NCI-H774 (cell line): ENCODE results near the gene MEAF6.
A peak's percentile ranks its signal among the peaks of the same experiment; 100 is the strongest.
"Not testable (repeated sequence)": the region's sequence is repeated elsewhere in the genome, so short reads cannot be mapped to it uniquely, and the experiment has no call there.

Source experiments
- DNase-seq: peaks from one replicate; lab custom pipeline; 2025; lab: John Stamatoyannopoulos, UW

MEAF6 gene

DNA sequence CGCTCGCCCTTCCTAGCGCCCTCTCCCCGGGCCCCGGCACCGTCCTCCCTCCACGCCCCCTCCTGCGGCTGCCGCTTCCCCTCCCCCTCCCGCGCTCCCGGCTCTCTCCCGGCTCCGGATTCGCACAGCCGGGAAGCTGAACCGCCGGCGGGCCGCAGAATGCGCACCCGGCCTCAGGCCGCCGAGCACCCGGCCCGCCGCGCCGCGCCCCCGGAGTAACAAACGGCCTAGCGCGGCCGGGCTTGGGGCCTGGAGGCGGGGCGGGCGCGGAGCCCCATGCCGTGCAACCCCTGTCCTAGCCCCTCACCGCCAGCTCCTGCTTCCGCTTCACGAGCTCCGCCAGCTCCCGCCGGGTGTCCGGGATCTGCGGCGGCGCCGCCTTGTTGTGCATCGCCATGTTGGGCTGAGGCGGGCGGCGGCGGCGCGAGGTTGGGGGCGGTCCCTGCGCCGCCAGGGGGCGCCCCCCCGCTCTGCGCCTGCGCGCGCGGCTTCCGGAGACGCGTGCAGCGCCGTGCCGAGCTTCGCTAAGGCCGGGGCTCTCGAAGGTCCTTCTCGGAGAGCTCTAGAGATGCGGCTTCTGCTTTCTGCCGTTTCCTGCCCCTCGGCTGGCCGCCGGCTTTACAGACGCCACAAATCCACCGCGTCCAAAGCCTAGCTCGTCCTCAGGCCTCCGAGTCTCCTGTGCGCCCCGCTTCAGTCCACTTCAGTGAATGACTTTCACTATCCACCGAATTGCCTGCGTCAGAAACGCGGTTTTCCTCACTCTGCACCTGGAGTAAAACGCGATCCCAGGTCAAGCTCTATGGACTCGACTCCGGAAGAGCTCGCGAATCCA lies at the start of gene MEAF6:
Gene MEAF6, minus strand, starts transcription at position 417 of the 835 bp plus-strand sequence. Its CDS starts 20 bp downstream, at position 397.
- peak; percentile 94 for DNase-seq

DNA sequence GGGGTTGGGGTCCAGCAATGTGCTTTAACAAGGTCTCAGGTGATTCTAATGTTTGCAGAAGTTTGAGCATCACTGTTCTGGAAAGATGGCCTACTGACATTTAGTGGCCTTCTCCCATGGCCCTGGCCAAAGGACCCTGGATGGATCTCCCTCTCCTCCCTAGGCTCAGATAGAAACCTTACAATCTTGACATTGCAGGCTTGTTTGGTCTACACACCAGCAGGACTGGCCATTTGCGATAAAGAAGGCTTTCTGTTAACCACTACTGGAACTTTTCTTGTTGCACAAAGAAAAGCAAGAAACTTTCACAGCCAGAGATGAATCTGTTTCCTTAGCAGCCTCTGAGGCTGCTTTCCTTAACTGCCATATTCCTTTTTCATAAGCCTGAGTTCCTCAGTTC lies 48.4 kb upstream of the MEAF6 start:
- DNase-seq: no peak

DNA sequence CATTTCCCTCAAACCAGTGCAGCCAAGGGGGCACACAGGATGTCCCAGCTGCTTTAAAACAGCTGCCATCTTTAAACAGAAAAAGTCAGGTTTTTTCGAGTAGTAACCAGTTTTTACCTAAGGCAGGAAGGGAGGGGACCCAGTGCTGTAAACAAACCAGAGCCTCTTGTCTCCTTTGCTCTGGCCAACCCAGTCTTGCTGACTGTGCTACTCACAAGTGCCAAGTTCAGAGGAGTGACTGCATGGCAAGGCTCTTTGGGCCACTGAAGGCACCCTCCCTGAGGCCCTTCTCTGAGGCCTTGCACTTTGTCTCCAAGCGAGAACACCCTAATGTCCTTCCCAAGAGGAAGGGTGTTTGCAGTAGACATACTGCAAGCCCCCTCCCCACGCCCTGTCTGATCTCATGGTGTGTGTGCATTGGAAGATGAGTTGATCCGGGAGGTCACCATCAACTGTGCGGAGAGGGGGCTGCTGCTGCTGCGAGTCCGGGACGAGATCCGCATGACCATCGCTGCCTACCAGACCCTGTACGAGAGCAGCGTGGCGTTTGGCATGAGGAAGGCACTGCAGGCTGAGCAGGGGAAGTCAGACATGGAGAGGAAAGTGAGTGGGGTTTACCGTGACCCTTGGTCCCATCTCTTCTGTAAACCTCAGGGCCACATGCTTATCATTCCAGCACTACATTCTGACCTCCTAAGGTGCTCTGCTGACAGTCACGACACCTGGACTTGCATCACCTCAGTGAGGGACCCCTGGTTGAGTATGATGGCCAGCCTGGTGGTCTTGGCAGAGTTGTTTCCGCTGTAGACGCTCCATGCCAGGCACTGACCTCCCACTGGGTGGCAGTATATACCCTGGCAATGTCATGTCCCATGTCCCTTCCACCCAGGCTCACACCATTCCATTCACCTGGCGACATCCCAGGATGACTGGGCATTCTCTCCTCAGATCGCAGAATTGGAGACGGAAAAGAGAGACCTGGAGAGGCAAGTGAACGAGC lies 46.9 kb upstream of the MEAF6 start:
- no peak for DNase-seq

DNA sequence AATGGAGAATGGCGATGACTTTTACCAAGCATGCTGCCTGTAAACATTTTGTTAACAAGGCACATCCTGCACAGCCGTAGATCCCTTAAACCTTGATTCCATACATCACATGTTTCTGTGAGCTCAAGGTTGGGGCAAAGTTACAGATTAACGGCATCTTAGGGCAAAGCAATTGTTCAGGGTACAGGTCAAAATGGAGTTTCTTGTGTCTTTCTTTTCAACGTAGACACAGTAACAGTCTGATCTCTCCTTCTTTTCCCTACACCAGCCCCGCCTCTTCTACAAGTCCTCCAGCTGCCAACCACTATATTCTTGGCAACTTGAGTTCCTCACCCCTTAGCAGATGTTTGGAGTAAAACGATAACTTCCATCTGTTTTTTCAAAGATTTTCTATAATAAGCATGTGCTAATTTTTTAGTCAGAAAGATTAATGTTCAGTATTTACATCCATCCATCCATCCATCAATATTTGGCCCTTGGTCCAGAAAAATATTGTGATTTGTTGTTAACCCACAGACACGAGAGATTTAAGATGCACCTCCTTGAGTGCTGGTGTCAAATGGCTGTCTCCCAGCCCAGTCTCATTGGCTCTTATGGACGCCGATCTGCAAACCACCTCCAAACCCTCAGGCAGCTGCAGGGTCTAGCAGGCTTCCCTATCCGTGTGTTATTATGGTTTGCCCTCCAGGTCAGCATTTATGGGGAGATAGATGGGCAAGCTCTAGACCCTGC lies 46.0 kb upstream of the MEAF6 start:
- DNase-seq: no peak

DNA sequence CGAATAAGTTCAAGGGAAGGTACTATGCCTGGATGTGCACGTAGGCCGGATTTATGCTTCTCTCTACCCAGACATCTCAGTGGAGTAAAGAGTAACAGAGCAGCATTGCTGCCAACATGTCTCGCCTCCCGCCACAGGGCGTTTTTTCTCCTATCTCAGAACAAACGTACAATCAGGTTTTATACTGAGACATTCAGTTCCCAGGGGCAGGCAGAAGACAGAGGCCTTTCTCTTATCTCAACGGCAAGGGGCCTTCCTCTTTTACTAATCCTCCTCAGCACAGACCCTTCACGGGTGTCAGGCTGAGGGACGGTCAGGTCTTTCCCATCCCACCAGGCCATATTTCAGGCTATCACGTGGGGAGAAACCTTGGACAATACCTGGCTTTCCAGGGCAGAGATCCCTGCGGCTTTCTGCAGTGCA lies 45.4 kb upstream of the MEAF6 start:
- DNase-seq: not testable (repeated sequence)

DNA sequence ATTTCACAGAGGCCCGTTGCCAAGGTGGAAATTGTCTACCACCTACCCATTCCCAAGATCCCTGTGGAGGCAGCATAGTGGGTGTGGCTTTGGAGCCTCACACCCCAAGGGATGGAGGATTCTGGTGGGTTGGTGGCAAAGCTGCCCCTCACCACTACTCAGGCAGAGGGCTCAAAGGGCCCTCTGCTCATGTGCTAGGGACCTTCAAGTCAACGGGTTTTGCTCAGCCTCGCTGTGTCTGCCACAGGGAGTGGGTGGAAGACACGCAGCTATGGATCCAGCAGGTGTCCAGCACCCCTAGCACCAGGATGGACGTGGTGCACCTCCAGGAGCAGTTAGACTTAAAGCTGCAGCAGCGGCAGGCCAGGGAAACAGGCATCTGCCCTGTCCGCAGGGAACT lies 44.5 kb upstream of the MEAF6 start:
- no peak for DNase-seq

DNA sequence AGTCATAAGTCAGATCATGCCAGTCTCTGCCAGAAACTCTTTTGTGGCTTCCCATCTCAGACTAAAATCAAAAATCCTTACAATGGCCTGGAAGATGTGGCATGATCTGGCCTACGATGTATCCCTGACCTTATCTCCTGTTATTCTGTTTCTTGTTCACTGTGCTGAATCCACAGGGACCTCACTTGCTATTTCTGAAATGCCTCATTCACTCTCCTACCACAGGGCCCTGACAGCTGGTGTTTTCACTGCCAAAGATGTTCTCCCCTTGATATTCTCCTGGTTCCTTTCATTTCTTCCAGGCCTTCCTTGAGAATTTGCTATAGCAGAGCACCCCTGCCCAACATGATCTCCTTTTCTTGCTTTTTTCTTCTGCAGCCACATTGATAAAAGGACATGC lies 43.8 kb upstream of the MEAF6 start:
- DNase-seq: no peak

DNA sequence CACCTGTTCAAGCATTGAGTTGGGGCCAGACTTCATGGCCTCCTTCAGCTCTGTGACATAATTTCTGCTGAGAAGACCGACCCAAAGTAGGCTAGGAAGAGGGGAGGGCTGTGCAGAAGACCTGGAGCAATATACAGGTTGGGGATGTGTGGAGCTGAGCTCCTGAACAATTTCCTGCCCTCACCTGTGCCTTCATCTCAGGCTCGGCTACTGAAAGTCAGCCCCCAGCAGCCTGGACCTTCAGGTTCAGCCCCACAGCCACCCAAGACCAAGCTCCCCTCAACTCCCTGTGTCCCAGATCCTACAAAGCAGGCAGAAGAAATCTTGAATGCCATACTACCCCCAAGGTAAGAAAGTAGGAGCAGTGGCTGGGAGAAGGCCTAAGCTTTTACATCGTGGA lies 42.8 kb upstream of the MEAF6 start:
- DNase-seq: no peak

DNA sequence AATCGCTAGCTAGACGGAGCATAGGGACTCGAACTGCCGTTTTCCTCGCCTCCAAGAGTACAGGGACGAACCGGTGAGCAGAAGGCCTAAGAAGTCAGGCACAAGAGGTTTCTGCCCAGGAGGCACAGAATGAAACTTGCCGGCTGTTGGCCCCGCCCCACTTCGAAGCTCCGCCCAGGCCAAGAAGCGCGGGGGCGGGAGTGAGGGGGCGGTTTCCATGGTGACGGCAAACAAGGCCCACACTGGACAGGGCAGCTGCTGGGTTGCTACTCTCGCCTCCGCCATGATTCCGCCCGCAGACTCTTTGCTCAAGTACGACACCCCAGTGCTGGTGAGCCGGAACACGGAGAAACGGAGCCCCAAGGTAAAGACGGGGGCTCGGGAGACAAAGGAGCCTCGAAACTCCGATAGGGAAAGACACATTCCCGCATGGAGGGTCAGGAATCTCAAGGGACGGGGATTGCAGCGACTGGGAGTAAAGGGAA lies 42.2 kb upstream of the MEAF6 start, which contains the start of gene DNALI1:
Gene DNALI1, plus strand, starts transcription at position 229 of the 485 bp plus-strand sequence. Its CDS starts 55 bp downstream, at position 284.
- peak; percentile 98 for DNase-seq

DNA sequence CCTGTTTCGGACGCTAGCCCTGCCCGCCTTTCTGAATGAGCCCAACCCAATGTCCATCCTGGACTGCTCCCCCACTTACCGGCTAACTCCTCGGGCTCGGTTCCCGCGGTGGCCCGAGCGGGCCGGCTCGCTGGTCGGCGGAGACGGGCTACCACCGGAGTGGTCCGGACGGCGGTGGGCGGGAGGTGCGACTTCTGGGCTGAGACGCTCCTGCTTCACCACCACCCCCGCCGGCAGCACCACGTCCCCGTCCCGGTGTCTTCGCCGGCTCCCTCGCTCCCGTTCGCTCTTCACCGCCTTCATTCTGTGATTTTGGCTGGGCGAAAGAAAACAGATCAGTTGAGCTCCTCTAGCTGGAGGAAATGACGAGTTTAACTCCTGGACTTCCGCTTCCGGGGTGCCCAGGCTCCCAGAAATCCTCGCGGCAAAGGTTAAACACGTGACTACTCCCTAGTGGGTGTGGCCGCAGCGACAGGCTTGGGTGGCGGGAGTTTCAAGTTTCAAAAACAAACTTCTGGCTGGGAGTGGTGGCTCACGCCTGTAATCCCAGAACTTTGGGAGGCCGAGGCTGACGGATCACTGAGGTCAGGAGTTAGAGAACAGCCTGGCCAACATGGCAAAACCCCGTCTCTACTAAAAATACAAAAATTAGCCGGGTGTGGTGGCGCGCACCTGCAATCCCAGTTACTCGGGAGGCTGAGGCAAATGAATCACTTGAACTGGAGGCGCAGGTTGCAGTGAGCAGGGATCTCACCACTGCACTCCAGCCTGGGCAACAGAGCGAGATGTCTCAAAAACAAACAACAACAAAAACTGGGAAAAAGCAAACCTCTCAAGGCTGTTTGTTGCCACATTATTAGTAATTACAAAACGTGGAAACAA lies 39.6 kb upstream of the MEAF6 start, which contains the start of gene SNIP1:
Gene SNIP1, minus strand, starts transcription at position 367 of the 882 bp plus-strand sequence. Its CDS starts 64 bp downstream, at position 303.
- peak; percentile 99 for DNase-seq

DNA sequence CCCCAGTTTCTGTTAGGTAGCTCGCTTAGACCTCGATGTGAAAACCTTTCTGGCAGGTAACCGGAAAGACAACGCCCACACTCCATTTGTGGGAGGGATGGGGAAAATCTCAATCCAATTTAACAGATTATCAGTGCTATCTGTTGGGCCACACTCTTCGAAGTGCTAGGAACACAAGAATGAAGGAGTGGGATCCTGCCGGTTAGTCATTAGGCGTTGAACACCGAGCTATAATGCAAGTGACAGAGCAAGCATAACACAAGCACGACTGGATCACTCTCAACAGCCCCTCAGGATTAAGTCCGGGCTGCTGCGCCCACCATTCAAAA lies 39.0 kb upstream of the MEAF6 start:
- no peak for DNase-seq

DNA sequence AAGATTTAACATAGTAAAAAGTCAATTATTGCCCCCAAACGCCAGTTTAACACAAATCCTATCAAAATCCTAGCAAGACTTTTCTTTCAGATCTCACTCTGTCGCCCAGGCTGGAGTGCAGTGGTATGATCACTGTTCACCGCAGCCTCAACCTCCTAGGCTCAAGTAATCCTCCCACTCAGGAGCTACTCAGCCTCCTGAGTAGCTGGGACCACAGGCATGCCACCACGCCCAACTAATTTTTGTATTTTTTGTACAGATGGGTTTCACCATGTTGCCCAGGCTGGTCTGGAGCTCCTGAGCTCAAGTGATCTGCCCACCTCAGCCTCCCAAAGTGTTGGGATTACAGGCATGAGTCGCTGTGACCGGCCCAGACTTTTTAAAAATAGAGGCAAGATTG lies 34.8 kb upstream of the MEAF6 start:
- DNase-seq: no peak

DNA sequence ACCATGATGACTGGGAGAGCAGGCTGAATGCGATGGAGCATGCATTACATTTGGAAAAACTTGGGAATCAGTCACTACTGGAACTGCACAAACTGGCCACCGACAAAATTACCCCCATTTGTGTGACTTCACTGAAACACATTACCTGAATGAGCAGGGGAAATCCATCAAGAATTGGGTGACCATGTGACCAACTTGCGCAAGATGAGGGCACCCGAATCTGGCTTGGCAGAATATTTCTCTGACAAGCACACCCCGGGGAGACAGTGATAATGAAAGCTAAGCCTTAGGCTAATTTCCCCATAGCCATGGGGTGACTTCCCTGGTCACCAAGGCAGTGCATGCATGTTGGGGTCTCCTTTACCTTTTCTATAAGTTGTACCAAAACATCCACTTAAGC lies 30.5 kb upstream of the MEAF6 start:
- no peak for DNase-seq

DNA sequence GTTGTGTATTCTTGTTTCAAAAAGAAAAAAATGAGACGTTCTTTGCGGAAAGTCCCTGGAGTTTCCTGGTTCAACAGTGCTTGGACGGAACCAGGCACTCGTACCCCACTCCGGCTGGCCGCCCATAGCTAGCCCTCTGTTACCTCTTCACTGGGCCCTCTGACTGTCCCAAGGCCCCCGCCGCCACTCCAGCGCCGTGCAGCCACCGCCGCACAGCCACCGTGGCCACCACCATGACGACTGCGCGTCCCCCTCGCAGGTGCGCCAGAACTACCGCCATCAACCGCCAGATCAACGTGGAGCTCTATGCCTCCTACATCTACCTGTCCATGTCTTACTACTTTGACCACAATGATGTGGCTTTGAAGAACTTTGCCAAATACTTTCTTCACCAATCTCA lies 30.0 kb upstream of the MEAF6 start:
- no peak for DNase-seq

DNA sequence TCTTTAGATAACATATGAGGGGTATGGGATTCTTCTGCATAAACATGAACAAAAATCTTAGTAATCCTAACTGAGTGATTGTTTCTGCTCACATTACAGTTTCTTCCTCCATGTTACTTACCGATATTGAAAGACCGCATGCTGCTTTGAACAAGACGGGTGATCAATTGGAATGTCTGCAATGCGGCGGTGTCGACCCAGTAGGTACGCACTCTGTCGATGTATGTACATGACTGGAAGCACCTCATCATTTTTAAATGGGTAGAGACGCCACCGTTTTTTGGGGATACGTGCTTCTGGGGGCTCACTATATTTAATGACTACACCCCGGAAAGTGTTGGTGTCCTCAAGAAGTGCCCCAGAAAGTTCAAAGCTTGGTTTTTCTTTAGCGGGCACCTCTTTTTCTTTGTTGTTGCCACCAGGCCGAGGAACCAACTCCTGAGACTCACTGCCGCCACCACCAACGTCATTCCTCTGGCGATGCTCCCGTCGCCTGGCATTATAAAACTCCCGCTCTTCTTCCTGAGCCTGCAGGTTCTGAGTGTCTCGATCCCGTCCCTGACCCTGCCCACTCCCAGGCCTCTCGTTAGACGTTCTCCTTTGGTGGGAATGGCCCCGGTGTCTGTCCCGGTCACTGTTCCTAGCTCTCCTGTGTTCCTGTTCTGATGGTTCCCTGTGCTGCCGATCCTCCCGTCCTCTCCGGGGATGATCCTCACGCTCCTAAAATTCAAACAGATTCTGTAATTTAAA lies 25.6 kb upstream of the MEAF6 start:
- DNase-seq: no peak

DNA sequence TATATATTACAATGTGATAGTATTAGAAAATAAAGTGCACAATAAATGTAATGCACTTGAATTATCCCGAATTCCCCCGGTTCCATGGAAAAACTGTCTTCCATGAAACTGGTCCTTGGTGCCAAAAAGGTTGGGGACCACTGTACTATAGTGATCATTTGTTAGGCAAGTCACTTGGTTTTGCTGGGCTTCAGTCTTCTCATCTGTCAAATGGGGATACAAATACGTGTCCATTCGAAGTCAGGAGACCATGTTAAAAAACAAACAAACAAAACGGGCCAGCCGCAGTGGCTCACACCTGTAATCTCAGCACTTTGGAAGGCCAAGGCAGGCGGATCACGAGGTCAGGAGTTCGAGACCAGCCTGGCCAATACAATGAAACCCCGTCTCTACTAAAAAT lies 24.6 kb upstream of the MEAF6 start:
- not testable (repeated sequence) for DNase-seq

DNA sequence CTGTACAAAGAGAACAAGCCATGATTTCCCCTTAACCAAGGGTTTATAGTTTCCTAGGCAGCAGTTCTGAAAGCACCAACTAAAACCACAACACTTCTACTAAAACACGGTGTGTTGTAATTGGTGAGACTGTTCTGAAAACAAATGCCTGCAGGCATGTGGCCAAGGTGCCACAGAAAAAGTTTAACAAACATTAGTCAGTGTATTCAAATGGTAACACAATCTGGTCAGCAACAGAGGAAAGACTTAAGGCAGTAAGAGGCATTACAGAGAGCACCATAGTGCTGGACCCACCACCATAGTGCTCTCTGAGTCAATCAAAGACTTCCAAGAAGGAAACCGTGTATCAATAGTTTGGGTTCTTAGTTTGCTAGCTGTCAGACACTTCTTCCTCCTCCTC lies 22.8 kb upstream of the MEAF6 start:
- peak; percentile 14 for DNase-seq

DNA sequence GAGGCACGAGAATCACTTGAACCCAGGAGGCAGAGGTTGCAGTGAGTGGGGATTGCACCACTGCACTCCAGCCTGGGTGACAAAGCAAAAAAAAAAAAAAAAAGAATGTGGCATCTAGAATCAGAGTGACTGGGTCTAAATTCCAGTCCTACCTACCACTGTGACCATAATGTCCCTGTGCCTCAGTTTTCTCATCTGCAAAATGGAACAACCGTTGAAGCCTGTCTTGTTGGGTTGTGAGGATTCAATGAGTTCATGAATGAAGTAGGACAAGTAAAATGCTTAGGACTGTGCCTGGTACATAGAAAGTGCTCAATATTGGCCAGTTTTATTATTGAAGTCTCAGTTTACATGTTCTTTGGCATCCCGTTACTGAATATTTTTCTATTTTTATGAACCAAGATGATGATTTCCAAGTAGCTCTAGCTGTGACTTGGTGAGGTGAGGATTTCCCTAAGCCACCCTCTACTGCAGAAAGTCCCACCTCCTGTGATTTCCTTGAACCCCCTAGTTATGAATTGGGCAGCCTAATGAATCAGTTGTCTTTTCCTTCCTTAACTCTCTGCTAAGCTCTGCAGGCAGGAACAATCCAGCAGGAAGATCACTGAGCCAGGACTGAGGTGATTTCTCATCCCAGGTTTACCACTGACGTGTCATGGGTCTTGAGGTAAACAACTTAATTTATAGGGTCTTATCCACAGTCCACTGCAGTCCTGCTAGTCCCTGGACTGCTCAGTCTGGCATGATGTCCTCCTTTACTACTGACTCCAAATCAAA lies 18.9 kb upstream of the MEAF6 start:
- DNase-seq: no peak
